ENCODE results near the gene GARIN5A. TPM values are rescaled to one million over a fixed set of nuclear protein-coding genes. Genes with fewer than 3 reads are reported as not detected.

GARIN5A gene
- polyA plus RNA-seq, 4 donors = 7.7 to 10.3 (median 9.2) TPM

GRCh38 chr19:50419022-50419579 lies 57.5 kb downstream of the GARIN5A start:
- no peak for DNase-seq (ENCODE audit: low read depth in 4 of 4, low spot score in 3 of 4)

GRCh38 chr19:50418176-50419021 lies 58.2 kb downstream of the GARIN5A start, which contains the start of gene SPIB:
Gene SPIB (plus strand): TSS chr19:50418938. CDS start chr19:50418963, 25 bp downstream.
- no peak for DNase-seq (ENCODE audit: low read depth in 4 of 4, low spot score in 3 of 4)

GRCh38 chr19:50417111-50418081 lies 59.3 kb downstream of the GARIN5A start:
- DNase-seq (ENCODE audit: low read depth in 4 of 4, low spot score in 3 of 4) = no peak

Other genes starting within 250 kb of the GARIN5A start
- 10 to 100 TPM; 31.9 to 52.4 (median 36.7) TPM for gene KCNC3, start 147.5 kb downstream of the GARIN5A start, polyA plus RNA-seq (ENCODE audit: insufficient read length in 4 of 4)
- gene NAPSA, start 111.2 kb downstream of the GARIN5A start, polyA plus RNA-seq (ENCODE audit: insufficient read length in 4 of 4) = 10 to 100 TPM in 2 of 4 donors, 1 to 10 TPM in 2; 8.5 to 11.2 (median 9.6) TPM
- gene NR1H2, start 100.4 kb downstream of the GARIN5A start, polyA plus RNA-seq (ENCODE audit: insufficient read length in 4 of 4) = 10 to 100 TPM; 28.6 to 47.2 (median 32.0) TPM
- gene POLD1, start 92.5 kb downstream of the GARIN5A start, polyA plus RNA-seq (ENCODE audit: insufficient read length in 4 of 4) = 10 to 100 TPM; 23.4 to 34.4 (median 26.0) TPM
- 1 to 10 TPM in 3 of 4 donors, under 1 TPM in 1; 0.46 to 1.7 (median 1.3) TPM for gene SPIB, start 57.9 kb downstream of the GARIN5A start, polyA plus RNA-seq (ENCODE audit: insufficient read length in 4 of 4)
- 1 to 10 TPM in 1 of 4 donors, under 1 TPM in 3; 0.77 to 1.5 (median 0.90) TPM for gene MYBPC2, start 44.0 kb downstream of the GARIN5A start, polyA plus RNA-seq (ENCODE audit: insufficient read length in 4 of 4)
- 100 to 1,000 TPM; 115 to 189 (median 133) TPM for gene EMC10, start 341 bp downstream of the GARIN5A start, polyA plus RNA-seq (ENCODE audit: insufficient read length in 4 of 4)
- gene JOSD2, start 34.3 kb upstream of the GARIN5A start, polyA plus RNA-seq (ENCODE audit: insufficient read length in 4 of 4) = 10 to 100 TPM in 1 of 4 donors, 1 to 10 TPM in 3; 6.7 to 16.9 (median 8.8) TPM
- gene ASPDH, start 37.1 kb upstream of the GARIN5A start, polyA plus RNA-seq (ENCODE audit: insufficient read length in 4 of 4) = 10 to 100 TPM in 3 of 4 donors, 1 to 10 TPM in 1; 6.5 to 14.8 (median 11.0) TPM
- gene LRRC4B, start 91.6 kb upstream of the GARIN5A start, polyA plus RNA-seq (ENCODE audit: insufficient read length in 4 of 4) = 10 to 100 TPM; 18.1 to 29.8 (median 19.8) TPM
- 1 to 10 TPM in 3 of 4 donors, under 1 TPM in 1; 0.96 to 1.4 (median 1.1) TPM for gene SYT3, start 163.0 kb upstream of the GARIN5A start, polyA plus RNA-seq (ENCODE audit: insufficient read length in 4 of 4)
- 1 to 10 TPM; 1.8 to 5.0 (median 2.2) TPM for gene C19orf81, start 172.6 kb upstream of the GARIN5A start, polyA plus RNA-seq (ENCODE audit: insufficient read length in 4 of 4)
- gene SHANK1, start 243.0 kb upstream of the GARIN5A start, polyA plus RNA-seq (ENCODE audit: insufficient read length in 4 of 4) = 1 to 10 TPM; 5.1 to 7.2 (median 5.9) TPM
- gene CLEC11A, start 246.5 kb upstream of the GARIN5A start, polyA plus RNA-seq (ENCODE audit: insufficient read length in 4 of 4) = 10 to 100 TPM; 22.8 to 39.3 (median 25.6) TPM